G401 (cell line): ENCODE measurements around the gene COL4A3. TPM values are rescaled to one million over a fixed set of nuclear protein-coding genes. Genes with fewer than 3 reads are reported as not detected.
A peak's percentile ranks its signal among the peaks of the same experiment; 100 is the strongest.
"Not testable (repeated sequence)": the region's sequence is repeated elsewhere in the genome, so short reads cannot be mapped to it uniquely, and the experiment has no call there.

Source experiments
- DNase-seq: peaks from one replicate; pipeline ENCODE4 v3.0.0-alpha.2; 2015; ENCODE audit warnings: low spot score
- in situ Hi-C: cut with HindIII; loops from 2 replicates; pipeline ENCODE4 v1.10.0; 2016; ENCODE audit warnings: low sequenced_read_pairs, mixed read lengths
- total RNA-seq: library from RNA; depleted of rRNA; stranded (reverse); fragments of >200 nt; shearing (Covaris generic); gene quantifications from 2 replicates; pipeline ENCODE4 v1.2.3, GENCODE V29; 2014

The COL4A3 gene
- total RNA-seq, 1 experiment from 2014 or later = 3.0 TPM

GRCh38 chr2:227198866-227199265 is 34.4 kb downstream of the COL4A3 start:
- no peak for DNase-seq
- in situ Hi-C loops = no loop called here

- no peak for DNase-seq
- in situ Hi-C loops = no loop called here
Observed at GRCh38 chr2:227201771-227202170, 37.3 kb downstream of the COL4A3 start.

- DNase-seq = no peak
- in situ Hi-C loops = no loop called here
Observed at GRCh38 chr2:227204452-227204851, 40.0 kb downstream of the COL4A3 start.

GRCh38 chr2:227205701-227206100 is 41.3 kb downstream of the COL4A3 start:
- no peak for DNase-seq
- in situ Hi-C loops = no loop called here

GRCh38 chr2:227206406-227206805 is 42.0 kb downstream of the COL4A3 start:
- in situ Hi-C loops = no loop called here
- no peak for DNase-seq

DNA sequence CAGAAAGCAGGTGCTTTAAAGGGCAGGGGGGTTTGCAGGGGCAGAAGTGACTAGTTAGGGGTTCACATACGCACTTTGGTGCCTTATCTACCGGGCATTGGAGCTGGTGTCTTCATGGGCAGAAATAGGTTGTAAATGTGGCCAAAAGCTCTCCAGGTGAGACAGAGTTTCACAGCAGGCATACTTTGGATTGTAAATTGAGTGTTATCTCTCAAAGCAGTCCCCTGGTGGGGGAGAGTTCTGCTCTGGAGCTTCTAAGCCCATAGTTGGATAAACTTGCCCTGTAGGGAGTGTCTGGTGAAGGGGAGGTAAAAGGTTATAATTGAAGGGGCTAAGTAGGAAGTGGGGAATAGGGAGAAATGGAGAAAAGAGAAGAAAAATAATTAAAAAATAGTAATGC is 43.1 kb downstream of the COL4A3 start:
- in situ Hi-C loops = no loop called here
- no peak for DNase-seq

DNA sequence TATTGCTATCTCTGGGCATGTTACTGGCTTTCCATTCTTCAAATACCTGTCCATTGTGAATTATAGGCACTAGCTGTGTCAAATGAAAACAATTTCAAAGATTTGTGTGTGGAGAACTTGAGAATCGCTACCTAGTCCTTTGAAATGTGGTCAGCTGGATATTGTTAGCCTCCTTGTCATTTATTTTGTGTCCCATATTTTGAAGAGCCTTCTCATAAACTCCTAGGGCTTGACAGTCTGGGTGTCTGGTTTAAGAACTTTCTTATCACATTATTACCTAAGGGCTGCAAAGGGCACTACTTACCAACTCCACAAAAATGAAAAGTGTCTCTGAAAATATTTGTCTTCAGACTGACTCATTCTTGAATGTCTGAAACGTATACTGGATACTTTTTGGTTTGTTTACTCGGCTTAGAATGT is 50.2 kb downstream of the COL4A3 start:
- no peak for DNase-seq
- in situ Hi-C loops = no loop called here

DNA sequence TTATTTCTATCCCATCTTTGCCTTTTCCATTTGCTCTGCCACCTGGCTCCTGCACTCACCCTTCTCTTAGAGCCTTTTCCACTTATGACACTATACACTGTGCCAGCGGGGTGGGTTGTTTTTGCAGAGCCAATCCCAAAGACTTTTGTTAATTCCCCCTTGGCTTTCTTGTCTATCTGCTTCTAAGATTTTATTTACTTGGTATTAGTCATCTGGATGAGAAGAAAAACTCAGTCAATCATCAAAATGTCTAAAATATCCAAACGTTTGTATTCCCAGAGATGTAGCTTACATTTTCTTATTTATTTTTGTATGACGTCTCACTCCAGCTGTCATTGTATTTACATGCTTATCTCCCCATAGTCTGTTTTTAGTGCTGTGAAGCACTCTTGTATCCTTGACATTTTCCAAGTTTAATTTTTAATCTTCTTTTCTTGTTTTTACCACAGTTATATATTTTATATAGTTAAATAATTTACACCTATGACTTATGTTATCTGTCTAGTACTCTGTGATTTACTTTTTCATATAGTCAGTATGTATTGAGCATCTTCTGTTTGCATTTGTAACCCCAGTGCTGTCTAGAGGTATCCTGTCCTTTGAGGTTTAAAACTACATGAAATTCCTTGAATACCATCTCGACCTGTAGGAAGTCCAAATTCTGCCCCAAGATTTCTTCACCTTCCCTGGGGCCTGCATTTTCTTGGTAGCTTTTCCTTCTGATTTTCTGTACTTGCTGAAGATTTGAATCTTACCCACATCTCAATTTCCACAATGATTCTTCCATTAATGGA is 55.1 kb downstream of the COL4A3 start:
- in situ Hi-C loops = no loop called here
- no peak for DNase-seq

DNA sequence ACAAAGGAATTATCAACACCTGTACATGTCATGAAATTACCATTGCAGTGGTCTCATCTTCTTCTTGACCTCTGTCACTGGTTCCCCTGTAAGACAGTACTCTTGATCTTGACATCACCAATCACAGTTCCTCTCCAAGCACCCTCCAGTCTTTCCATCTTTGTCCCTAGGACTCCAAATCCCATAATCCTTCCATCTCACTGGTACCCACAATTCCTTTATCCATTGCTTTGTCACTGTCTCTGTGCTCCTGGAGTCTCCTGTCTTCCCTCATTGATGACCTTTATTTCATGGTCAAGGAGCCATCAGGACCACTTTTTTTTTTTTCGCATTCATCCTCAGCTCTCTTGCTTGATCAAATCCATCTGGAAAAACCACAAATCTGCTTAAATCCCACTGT is 56.7 kb downstream of the COL4A3 start:
- DNase-seq = no peak
- in situ Hi-C loops = no loop called here

DNA sequence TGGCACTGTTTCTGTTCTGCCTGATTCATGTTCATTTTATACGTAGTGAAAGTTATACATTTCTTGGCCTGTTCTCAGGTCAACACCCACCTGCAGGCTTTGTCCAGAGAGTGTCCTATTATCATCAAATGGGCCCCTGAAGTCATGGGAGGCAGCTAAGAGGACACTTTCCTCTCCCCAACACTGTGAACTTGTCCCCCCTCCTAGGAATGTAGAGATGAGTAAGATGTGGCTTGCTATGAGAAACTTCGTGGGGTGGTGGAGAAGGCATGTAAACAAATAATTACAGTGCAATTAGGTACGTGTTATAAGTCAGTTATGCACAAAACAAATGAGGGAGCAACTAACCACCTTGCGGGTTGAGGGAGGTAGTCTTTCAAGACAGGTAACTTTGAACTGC is 57.9 kb downstream of the COL4A3 start:
- in situ Hi-C loops = no loop called here
- no peak for DNase-seq

- in situ Hi-C loops, DNase-seq: not testable (repeated sequence)
Observed at GRCh38 chr2:227225641-227226040, 61.2 kb downstream of the COL4A3 start.

DNA sequence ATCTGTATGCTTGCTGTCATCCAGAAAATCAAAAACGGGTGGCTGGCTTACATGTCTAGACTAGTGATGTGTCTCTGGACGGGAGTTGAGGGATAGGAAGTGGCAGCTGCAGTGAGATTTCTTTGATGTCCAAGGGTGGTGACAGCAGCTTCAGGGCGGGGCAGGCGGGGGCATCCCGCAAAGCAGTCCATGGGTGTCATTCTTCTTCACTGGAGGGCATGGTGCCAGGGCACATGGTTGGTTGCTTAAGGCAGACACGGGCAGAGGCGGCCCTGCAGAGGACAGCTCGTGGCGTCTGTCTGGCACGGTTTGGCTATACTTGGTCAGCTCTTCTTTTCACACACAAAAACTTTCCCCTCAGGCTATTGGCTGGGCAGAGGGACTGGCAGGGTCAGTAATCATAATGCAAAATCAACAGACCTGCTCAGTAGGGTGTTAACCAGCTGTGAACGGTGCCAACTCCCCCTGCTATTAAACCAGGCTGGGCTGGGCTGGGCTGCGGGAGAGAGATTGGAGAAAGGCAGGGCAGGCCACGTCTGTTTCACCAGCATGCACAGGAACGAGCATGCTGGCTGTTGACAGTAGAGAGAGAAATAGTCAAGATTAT is 63.7 kb downstream of the COL4A3 start:
- in situ Hi-C loops = no loop called here
- DNase-seq = peak; percentile 9

GRCh38 chr2:227230151-227230550 is 65.7 kb downstream of the COL4A3 start:
- in situ Hi-C loops = no loop called here
- no peak for DNase-seq

DNA sequence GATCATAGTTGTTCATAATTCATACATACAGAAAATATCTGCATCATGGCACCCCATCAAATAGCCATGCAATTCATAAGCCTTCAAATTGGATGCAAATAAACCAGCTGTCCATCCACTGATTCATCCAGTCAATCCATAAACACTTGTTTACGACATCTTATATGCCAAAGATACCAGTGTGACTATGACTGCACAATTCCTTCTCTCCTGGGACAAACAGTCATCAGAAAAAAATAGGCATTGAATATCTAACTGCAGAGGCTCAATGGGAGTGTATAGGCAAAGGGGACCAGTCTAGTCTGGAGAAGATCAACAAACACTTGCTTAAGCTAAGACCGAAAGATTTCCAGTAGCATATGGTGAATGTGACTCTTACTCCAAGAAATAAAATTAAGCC is 70.0 kb downstream of the COL4A3 start:
- in situ Hi-C loops = no loop called here
- DNase-seq = no peak

DNA sequence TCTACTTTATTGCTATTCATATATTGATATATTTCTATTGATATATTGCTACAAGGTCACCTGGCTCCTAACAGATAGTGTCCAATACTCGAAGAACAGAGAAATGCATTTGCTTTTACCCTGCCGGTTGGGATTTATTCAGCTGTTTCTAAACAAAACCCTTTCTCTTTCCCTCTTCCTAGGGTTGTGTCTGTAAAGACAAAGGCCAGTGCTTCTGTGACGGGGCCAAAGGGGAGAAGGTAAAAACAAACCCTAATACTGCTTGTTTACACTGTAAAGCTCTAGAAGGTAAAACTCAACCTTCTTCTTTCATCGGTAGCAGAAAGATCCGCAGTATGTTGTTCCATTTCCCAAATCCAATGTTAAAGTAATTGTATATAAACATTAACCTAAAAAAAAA is 73.4 kb downstream of the COL4A3 start:
- in situ Hi-C loops = no loop called here

DNA sequence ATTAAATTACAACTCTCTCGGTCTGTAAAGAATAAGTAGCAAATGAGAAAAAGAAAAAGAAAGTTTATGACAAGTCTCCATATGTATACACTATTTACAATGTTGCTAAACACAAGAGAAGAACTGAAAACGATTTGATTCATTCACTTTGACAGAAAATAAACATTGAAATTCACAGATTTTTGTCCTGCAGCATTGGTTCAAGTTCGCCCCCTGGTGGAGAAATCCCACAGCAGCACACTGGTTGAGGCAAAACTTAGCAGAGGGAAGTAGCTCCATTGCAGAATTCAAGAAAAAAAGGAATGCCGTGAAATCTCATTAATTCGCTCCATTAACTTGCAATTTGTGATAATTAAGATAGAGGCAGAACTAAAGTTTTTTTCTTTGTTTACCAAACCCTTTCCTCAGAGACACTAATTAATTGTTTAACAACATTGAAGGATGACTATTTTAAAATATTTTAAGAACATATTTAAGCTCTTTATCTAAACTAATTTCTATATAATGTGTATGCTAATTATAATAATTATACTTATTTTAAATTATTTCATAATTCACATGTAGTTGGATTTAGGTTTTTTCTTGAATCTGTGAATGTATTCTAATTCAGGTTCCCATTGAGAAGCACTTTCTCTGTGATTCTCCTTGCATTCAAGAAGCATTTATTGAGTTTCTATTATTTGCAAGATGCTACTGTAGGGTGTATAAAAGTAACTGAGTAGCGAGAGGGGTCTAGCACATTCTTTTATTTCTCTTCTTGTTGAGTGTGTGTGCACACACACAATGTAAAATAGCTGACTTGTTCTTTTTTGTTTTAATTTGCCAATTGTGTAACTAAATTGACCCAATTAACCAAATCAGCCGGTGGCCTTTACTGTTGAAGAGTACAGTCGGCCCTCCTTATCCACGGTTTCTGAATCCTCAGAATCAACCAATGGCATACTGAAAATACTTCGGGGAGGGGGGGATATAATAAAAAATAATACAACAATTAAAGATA is 74.1 kb downstream of the COL4A3 start:
- DNase-seq = peak; percentile 63
- in situ Hi-C loops = no loop called here

More for the DNA sequence above, 73.4 kb downstream of the COL4A3 start:
- DNase-seq = no peak

DNA sequence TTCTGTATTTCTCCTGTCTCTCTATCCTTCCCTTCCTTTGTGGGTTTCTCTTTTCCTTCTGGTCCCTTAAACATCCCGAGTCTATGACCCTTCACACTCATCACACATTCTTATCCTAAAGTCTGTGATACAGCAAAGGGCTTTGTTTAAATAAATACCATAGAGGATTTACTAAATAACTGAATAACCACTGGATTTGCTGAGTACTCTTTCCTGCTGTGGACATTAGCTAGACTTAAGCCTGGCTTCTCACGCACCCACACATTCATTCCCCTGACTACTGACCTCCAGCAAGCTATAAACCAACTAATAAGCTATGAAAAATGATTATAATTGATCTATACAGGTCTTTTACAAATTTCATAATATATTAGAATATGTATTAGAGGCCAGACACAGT is 76.6 kb downstream of the COL4A3 start:
- in situ Hi-C loops = no loop called here
- DNase-seq = no peak

GRCh38 chr2:227248876-227249275 is 84.5 kb downstream of the COL4A3 start:
- no peak for DNase-seq
- in situ Hi-C loops = no loop called here

DNA sequence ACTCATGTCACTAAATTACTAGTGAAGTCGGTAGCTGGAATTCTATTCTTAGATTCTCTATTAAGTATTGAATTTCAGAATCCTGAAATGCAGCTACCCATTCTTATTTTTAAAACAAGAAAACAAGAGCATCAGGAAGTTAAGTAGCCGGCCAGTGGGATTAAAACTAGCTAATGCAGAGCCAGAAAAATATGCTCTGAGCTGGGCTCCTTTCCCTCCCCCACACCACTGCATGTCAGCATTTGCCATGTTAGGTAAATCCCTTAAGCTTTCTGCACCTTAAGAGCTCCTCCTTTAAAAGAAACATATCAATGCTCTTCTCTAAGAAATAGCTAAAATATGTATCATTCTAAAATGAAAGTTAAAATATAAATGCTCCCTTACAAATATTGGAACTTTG is 88.4 kb downstream of the COL4A3 start:
- in situ Hi-C loops = no loop called here
- DNase-seq = no peak

DNA sequence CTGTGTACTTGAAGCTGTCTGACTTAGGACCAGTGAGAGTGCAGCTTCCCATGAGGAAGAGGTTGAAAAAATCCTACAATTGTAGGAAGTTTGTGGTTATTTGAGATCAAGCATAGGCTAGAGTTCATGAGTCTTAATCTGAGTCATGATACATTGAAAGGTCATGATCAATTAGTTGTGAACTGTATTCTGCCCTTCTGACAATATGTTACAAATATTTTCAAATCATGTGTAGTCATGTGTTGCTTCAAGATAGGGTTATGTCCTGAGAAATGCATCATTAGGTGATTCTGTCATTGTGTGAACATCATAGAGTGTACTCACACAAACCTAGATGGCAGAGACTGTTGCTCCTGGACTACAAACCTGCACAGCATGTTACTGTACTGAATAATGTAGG is 92.2 kb downstream of the COL4A3 start:
- in situ Hi-C loops = no loop called here
- no peak for DNase-seq
